ENCODE data around the gene PLAAT2.

GRCh38 chr11:63553759-63554158 is 9.4 kb downstream of the PLAAT2 start:
- TF ChIP-seq TAF1 (IDR thresholded peaks at IDR 0.05; ENCODE audit: borderline replicate concordance, low read depth, low read length) (0 out of 2 replicates have a peak, but pooled peaks have one; percentile 33), POLR2AphosphoS5 (IDR thresholded peaks at IDR 0.05; ENCODE audit: low read depth, low read length) (peak; percentile 28; the same call in 1 of the 2 replicates)

All from GM12892 (cell line).